ENCODE measurements around the gene TMEM33. TPM values are rescaled to one million over a fixed set of nuclear protein-coding genes. Genes with fewer than 3 reads are reported as not detected.

Gene TMEM33
- total RNA-seq, 1 experiment from 2014 or later = 81.4 TPM

DNA sequence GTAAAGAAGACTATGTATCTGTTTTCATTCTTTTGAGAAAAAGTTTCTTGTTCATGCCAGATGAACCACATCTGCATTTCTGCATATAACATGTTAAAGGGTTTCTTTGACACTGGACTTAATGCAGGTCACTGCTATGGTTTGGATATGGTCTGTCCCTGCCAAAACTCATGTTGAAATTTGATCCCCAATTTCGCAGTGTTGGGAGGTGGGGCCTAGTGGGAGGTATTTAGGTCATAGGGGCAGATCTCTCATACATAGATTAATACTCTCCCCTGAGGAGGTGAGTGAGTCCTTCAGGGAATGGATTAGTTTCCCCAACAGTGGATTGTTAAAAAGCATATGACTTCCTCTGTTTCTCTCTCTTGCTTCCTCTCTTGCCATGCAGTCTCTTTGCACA is 45.9 kb upstream of the TMEM33 start:
- no peak for DNase-seq (ENCODE audit: low spot score)
- ChIA-PET CTCF (no interaction called here), POLR2A (no interaction called here)
- peaks cover 4% of the 10 kb centered on the region; the same call in 1 of the 2 replicates for H3K4me1 Mint-ChIP-seq
- H3K27me3 Mint-ChIP-seq (ENCODE audit: low read depth) = peaks cover 48% of the 10 kb centered on the region
- ATAC-seq = no peak; the same call in 1 of the 2 replicates
- H3K9me3 Mint-ChIP-seq = no peaks in the 10 kb centered on the region
- TF ChIP-seq CDX4 (CRISPR knock-in tag; IDR thresholded peaks at IDR 0.05; ENCODE audit: borderline replicate concordance) (no peak), ZNF138 (CRISPR knock-in tag; conservative IDR thresholded peaks at IDR 0.05) (no peak), NFYB (CRISPR knock-in tag; conservative IDR thresholded peaks at IDR 0.05; ENCODE audit: low read depth) (no peak), TCF7 (CRISPR knock-in tag; IDR thresholded peaks at IDR 0.05; ENCODE audit: low read depth) (no peak)
- H3K4me3 Mint-ChIP-seq = no peak overlapping the region
- H3K36me3 Mint-ChIP-seq = no peaks in the 10 kb centered on the region
- no peak overlapping the region for H3K27ac Mint-ChIP-seq

DNA sequence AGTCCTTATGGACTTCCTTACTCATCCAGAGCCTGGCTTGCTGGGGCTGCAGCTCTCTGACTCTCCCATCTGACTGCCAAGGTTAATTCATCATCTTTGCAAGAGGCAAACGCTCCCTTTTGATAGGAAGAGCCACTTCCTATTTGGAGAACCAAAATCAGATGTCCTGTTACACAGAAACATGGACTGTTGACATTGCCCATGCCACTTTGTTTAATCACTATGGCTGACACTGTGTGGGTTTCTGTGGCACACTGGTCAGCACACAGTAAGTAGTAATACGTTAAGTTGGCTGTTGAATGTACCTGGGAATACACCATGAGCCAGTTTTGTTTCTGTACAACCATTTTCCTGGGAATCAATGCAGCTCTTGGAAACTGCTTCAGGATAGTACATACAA is 45.1 kb upstream of the TMEM33 start:
- CTCF ChIA-PET = no interaction called here
- ATAC-seq = no peak

DNA sequence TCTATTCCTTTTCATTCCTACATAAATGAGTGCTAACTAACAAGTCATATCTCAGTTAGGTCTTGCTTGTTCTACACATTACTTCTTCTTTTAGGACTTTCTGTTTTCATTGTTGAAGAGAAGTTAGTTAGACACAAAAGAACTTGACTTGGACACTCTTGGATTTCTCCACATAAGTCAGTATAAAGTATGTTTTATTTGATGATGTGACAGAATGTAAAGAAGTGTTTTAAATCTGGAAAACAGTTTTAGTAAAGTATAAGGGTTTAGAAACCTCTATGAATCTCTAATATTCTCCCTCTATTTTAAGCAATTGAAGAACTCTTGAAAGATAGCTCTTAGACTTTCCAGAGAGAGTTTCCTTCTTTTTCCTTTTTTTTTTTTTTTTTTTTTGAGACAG is 38.6 kb upstream of the TMEM33 start:
- CTCF ChIA-PET = no interaction called here
- no peaks in the 10 kb centered on the region for H3K36me3 Mint-ChIP-seq
- H3K4me3 Mint-ChIP-seq = no peak overlapping the region
- H3K27ac Mint-ChIP-seq = no peak overlapping the region
- no peaks in the 10 kb centered on the region for H3K4me1 Mint-ChIP-seq
- POLR2A ChIA-PET = interaction anchor here (0.6 kb wide), 1 partner anchor 70 kb away, joined by 3 read pairs; no protein-coding TSS in a partner anchor
- peaks cover 11% of the 10 kb centered on the region for H3K9me3 Mint-ChIP-seq
- ATAC-seq (no peak), DNase-seq (ENCODE audit: low spot score) (no peak)
- H3K27me3 Mint-ChIP-seq (ENCODE audit: low read depth) = peaks cover 17% of the 10 kb centered on the region
- no peak for TF ChIP-seq ESRRA (CRISPR knock-in tag; IDR thresholded peaks at IDR 0.05; ENCODE audit: borderline replicate concordance)

More for the DNA sequence above, 45.1 kb upstream of the TMEM33 start:
- Mint-ChIP-seq H3K36me3 (no peaks in the 10 kb centered on the region), H3K9me3 (no peaks in the 10 kb centered on the region), H3K27me3 (ENCODE audit: low read depth) (peaks cover 40% of the 10 kb centered on the region), H3K4me1 (peaks cover 4% of the 10 kb centered on the region; the same call in 1 of the 2 replicates), H3K27ac (no peak overlapping the region), H3K4me3 (no peak overlapping the region)
- POLR2A ChIA-PET = no interaction called here
- TF ChIP-seq GRHL2 (CRISPR knock-in tag; IDR thresholded peaks at IDR 0.05; ENCODE audit: insufficient replicate concordance, severe bottlenecking) (no peak), NR1H2 (CRISPR knock-in tag; IDR thresholded peaks at IDR 0.05) (no peak), E2F5 (CRISPR knock-in tag; IDR thresholded peaks at IDR 0.05) (no peak), CREM (CRISPR knock-in tag; IDR thresholded peaks at IDR 0.05) (no peak), NFYB (CRISPR knock-in tag; conservative IDR thresholded peaks at IDR 0.05; ENCODE audit: low read depth) (no peak), ZNF423 (CRISPR knock-in tag; IDR thresholded peaks at IDR 0.05) (no peak), MAX (CRISPR knock-in tag; IDR thresholded peaks at IDR 0.05) (no peak), ATF1 (CRISPR knock-in tag; IDR thresholded peaks at IDR 0.05) (no peak), ZBTB21 (CRISPR knock-in tag; IDR thresholded peaks at IDR 0.05; ENCODE audit: borderline replicate concordance) (no peak), JUN (CRISPR knock-in tag; IDR thresholded peaks at IDR 0.05) (no peak), CDX4 (CRISPR knock-in tag; IDR thresholded peaks at IDR 0.05; ENCODE audit: borderline replicate concordance) (no peak), RELA (CRISPR knock-in tag; IDR thresholded peaks at IDR 0.05; ENCODE audit: borderline replicate concordance) (no peak), HMGA2 (CRISPR knock-in tag; IDR thresholded peaks at IDR 0.05) (no peak), ZNF121 (CRISPR knock-in tag; IDR thresholded peaks at IDR 0.05) (no peak), GTF2I (CRISPR knock-in tag; conservative IDR thresholded peaks at IDR 0.05) (no peak), GABPB1 (CRISPR knock-in tag; IDR thresholded peaks at IDR 0.05) (no peak)
- TF ChIP-seq, protein P1, sequence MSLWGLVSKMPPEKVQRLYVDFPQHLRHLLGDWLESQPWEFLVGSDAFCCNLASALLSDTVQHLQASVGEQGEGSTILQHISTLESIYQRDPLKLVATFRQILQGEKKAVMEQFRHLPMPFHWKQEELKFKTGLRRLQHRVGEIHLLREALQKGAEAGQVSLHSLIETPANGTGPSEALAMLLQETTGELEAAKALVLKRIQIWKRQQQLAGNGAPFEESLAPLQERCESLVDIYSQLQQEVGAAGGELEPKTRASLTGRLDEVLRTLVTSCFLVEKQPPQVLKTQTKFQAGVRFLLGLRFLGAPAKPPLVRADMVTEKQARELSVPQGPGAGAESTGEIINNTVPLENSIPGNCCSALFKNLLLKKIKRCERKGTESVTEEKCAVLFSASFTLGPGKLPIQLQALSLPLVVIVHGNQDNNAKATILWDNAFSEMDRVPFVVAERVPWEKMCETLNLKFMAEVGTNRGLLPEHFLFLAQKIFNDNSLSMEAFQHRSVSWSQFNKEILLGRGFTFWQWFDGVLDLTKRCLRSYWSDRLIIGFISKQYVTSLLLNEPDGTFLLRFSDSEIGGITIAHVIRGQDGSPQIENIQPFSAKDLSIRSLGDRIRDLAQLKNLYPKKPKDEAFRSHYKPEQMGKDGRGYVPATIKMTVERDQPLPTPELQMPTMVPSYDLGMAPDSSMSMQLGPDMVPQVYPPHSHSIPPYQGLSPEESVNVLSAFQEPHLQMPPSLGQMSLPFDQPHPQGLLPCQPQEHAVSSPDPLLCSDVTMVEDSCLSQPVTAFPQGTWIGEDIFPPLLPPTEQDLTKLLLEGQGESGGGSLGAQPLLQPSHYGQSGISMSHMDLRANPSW (CRISPR knock-in tag; conservative IDR thresholded peaks at IDR 0.05; ENCODE audit: low read depth) = no peak
- DNase-seq (ENCODE audit: low spot score) = no peak

Data from WTC11 (cell line).